NCI-H1436 treated with DMSO at 0.1 percent for 48 hours (cell line): ENCODE results near the gene PTTG1.

Source experiments
- DNase-seq: peaks from one replicate; lab custom pipeline; 2025; lab: John Stamatoyannopoulos, UW

PTTG1 gene

DNA sequence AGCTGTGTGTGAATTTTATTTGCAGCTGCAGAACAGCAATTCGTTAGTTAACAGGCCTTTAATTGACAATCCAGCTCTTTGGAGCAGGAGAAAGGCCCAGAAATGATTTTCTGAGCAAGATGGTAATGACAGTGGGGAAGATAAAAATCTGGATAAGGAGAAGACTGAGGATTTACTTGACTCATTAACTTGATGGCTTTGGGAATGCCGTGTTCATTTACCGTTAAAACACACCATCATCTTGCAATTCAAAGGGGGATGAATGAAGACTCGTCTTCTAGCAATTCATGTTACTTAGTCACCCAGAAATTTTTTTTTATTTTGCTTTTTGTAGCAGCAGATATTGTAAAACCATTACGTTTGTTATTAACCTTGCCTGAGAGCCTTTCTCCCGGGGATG, 52.0 kb downstream of the PTTG1 start:
- DNase-seq: no peak

- DNase-seq: no peak
Measured at GRCh38 chr5:160474084-160474483, 52.4 kb downstream of the PTTG1 start.

- DNase-seq: no peak
Measured at GRCh38 chr5:160475864-160476438, 54.3 kb downstream of the PTTG1 start.

DNA sequence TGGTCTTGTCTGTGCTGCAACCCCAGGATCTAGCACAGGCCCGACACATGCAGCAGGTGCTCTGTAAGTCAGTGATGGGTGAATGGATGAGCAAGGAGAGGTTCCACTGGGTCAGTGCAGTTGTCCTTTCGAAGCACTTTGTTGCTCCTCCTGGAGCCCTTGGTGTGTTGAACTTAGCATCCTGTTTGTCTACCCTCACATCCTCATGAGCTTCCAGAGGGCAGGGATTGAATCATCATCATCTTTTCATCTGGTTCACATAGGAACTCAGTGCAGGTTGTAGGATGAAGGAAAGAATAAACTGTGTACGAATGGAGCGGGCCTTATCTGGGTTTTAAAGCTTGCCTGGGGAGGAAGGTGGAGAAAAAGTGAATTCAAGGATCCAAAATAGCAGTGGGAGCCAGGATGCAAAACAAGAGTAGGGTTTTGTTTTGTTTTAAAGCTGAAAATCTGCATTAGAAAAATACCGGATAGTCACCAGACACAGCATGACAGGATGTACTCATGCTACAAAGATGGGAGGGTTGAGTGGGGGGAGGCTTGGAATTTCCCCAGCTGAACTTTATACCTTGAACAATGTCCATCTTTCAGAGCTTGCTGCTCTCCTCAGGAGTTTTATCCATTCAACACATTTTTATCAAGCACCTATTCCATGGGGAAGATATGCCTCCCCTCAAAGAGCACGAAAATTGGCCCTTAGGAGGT, 55.8 kb downstream of the PTTG1 start:
- DNase-seq: no peak

DNA sequence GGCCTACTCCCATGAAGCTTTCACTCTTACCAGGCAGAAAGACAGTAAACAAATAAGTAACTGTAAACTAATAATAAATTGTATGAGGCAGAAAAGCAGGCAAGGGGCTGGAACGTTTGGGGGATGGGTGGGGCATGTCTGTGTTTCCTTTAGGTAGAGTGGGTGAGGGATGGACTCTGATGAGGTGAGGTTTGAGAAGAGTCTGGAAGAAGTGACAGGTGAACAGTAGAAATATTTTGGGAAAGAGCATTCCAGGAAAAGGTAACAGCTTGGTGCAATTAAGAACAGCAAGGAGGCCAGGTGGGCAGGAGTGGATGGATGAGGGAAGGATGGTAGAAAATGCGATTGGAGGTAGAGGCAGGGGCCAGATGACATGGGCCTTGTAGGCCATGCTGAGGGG, 56.5 kb downstream of the PTTG1 start:
- DNase-seq: no peak
